Fibroblast of peridontal ligament (primary cell): ENCODE results near the gene HDAC5.
"Not testable (repeated sequence)": the region's sequence is repeated elsewhere in the genome, so short reads cannot be mapped to it uniquely, and the experiment has no call there.

Experiments used
- DNase-seq: peaks from one replicate; pipeline ENCODE4 v3.0.0-alpha.2; 2010; ENCODE audit errors: extremely low read depth

HDAC5 gene

DNA sequence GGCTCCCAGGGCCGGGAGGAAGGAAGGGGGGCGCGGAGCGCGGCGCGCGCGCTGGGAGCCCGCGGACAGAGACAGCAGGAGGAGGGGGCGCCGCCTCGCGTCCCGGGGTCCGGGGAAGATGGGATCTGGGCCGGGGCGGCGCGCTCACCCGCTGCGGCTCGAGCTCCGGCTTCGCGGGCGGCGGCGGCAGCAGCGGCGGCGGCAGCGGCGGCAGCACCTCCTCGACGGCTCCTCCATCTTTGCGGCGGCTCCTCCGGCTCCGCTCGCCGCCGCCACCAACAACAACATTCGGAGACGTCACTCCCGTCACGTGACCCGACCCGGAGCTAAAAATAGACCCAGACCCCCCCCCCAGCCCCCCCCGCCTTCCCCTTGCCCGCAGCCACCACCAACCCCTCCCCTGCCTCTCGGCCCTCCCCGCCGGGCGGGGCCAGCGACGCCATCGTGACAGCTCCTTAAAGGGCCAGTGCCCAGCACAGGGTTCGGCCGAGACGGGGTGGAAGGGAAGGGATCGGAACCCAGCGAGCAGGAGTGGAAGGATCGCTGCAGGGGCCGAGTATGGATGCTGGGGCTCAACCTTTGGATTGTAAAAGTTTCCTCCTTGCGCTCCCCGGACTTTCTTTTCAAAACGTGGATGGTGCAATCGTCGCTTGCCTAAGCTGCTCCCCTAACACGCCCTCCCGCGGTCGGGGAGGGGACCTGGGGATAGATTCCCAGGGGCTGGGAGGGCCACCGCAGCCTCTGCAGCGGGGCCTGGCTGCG, at the start of gene HDAC5:
Gene HDAC5 (minus strand): TSS at position 286 of the 762 bp plus-strand sequence. CDS start 6,126 bp downstream, outside the sequence.
- peak; percentile 92 for DNase-seq

GRCh38 chr17:44171931-44172455, 48.6 kb upstream of the HDAC5 start:
- DNase-seq: no peak

GRCh38 chr17:44170499-44171201, 47.2 kb upstream of the HDAC5 start, which contains the start of gene ASB16:
Gene ASB16 (plus strand): TSS chr17:44170704. CDS start chr17:44170790, 86 bp downstream.
- DNase-seq: peak; percentile 30

- no peak for DNase-seq
Observed at GRCh38 chr17:44170135-44170498, 46.7 kb upstream of the HDAC5 start.

- no peak for DNase-seq
Observed at GRCh38 chr17:44167181-44167861, 43.9 kb upstream of the HDAC5 start.

GRCh38 chr17:44164476-44164875, 41.0 kb upstream of the HDAC5 start:
- DNase-seq: no peak

GRCh38 chr17:44159519-44160210, 36.2 kb upstream of the HDAC5 start:
- no peak for DNase-seq

DNA sequence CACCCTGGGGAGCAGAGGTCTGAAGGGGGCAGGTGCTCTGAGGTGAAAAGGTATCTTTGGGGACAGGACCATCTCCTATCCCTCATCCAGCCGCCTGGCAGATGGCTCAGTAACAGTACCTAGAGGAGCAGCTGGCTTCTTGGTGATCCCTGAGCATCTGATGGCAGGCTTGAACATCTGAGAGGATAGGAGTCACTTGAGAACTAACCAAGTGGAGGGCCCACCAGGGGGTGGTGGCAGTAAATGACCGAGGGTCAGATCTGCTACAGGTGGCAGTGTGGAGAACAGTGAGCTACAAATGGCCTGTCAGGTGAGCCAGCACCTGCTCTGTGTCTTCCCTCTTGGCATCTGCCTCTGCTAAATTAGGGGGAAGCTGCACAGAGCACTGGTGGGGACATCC, 32.0 kb upstream of the HDAC5 start:
- no peak for DNase-seq

DNA sequence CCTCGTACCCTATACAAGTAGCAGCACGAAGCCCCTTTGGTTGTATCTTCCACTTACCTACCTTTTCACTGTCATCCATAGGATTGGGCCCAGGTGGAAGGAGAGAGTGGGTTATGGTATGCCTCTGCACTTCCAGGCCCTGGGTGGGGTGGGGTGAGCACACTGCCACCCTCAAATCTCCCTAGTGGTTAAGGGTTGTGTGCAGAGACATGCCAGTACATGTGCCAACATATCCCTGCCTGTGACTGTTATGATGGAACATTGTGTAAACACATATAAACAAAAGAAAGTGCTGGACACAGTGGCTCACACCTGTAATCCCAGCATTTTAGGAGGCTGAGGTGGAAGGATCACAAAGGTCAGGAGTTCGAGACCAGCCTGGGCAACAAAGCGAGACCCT, 29.4 kb upstream of the HDAC5 start:
- DNase-seq: no peak

DNA sequence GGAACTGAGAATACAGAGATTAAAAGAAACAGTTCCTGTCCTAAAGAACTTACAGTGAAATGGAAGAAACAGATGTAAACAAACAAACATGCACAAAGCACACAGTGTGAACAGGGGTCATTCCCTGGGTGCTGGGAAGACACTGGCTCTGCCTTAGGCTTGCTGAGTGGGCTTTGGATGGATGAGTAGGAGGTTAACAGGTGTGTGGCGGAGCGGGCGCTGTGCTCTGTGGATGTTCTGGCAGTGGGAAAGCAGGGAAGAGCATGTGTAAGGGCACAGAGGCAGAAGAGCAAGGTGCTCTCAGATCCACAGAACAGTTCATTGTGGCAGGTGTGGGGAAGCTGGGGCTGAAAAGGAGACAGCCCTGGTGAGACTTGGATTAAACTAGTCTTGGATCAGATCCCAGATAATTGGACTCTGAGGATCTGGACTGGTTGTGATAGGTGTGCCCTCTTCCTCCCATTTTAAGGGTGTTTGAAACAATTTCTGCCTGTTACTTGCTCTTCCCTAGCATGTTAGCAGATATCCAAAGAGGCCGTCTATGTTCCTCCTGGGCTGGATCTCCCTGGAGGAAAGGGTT, 26.4 kb upstream of the HDAC5 start:
- DNase-seq: no peak

- not testable (repeated sequence) for DNase-seq
Observed at GRCh38 chr17:44149066-44149465, 25.6 kb upstream of the HDAC5 start.

DNA sequence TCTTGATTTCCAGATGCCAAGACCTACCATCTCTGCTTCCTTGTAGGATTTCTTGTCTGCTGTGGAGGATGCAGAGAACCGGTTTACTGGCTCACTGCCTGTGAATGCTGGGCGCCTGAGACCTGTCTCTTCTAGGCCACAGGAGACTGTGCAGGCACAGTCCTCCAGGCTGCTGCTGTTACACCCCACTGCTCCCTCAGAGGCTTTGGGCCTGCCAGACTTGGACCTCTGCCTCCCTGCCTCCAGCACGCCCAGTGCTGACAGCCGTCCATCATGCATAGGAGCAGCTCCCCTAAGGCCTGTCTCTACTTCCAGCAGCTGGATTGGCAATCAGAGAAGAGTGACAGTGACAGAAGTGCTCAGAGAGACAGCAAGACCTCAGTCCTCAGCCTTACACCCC, 24.4 kb upstream of the HDAC5 start:
- no peak for DNase-seq

GRCh38 chr17:44146375-44147346, 23.2 kb upstream of the HDAC5 start:
- no peak for DNase-seq

- DNase-seq: no peak
Observed at GRCh38 chr17:44144966-44145739, 21.7 kb upstream of the HDAC5 start.

DNA sequence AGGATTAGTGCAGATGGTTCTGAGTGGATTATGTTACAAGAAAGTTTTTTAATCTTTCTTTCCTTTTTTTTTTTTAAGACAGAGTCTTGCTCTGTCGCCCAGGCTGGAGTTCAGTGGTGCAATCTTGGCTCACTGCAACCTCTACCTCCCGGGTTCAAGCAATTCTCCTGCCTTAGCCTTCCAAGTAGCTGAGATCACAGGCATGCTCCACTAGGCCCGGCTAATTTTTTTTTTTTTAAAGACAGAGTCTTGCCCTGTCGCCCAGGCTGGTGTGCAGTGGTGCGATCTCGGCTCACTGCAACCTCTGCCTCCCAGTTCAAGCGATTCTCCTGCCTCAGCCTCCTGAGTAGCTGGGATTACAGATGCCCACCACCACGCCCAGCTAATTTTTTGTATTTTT, 20.5 kb upstream of the HDAC5 start:
- DNase-seq: not testable (repeated sequence)

- DNase-seq: peak; percentile 98
Observed at GRCh38 chr17:44137891-44138709, 14.7 kb upstream of the HDAC5 start.

- no peak for DNase-seq
Observed at GRCh38 chr17:44134752-44135568, 11.5 kb upstream of the HDAC5 start.
